Retinal pigment epithelial cell (primary cell): ENCODE results near the gene CLPTM1.
A peak's percentile ranks its signal among the peaks of the same experiment; 100 is the strongest.
"Not testable (repeated sequence)": the region's sequence is repeated elsewhere in the genome, so short reads cannot be mapped to it uniquely, and the experiment has no call there.

Experiments used
- DNase-seq: peaks from one replicate; pipeline ENCODE4 v3.0.0-alpha.2; 2010; ENCODE audit warnings: low read depth
- H3K4me3 ChIP-seq: 2 replicates; pipeline ENCODE4 v1.5.1; 2011; ENCODE audit warnings: mild to moderate bottlenecking, low read length, control low read depth, moderate library complexity
- TF ChIP-seq, protein P1 (sequence below): conservative IDR thresholded peaks from 2 replicates; pipeline ENCODE4 v1.5.1; 2011; ENCODE audit warnings: low read depth, low read length, control low read depth, inconsistent platforms

CLPTM1 gene

DNA sequence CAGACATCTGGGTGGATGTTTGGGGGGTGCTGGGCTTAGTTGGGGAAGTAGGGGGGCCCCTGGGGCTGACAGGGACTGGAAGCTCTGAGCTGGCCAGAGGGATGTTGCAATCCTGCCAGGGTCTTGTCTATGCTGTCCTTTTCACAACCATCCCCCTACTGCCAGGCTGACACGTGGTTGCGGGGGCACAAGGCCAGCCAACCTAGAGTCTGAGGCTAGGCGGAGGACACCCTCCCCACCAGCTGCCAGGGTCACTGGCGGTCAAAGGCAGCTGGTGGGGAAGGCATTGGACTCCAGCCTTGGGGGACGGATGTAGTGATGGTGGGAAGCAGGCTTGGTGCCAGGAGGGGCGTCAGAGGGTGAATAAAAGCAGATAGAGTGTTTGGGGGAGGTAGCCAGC is 42.3 kb upstream of the CLPTM1 start:
- TF ChIP-seq, protein P1, sequence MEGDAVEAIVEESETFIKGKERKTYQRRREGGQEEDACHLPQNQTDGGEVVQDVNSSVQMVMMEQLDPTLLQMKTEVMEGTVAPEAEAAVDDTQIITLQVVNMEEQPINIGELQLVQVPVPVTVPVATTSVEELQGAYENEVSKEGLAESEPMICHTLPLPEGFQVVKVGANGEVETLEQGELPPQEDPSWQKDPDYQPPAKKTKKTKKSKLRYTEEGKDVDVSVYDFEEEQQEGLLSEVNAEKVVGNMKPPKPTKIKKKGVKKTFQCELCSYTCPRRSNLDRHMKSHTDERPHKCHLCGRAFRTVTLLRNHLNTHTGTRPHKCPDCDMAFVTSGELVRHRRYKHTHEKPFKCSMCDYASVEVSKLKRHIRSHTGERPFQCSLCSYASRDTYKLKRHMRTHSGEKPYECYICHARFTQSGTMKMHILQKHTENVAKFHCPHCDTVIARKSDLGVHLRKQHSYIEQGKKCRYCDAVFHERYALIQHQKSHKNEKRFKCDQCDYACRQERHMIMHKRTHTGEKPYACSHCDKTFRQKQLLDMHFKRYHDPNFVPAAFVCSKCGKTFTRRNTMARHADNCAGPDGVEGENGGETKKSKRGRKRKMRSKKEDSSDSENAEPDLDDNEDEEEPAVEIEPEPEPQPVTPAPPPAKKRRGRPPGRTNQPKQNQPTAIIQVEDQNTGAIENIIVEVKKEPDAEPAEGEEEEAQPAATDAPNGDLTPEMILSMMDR, result no peak
- no peak for DNase-seq
- no peak overlapping the region for H3K4me3 ChIP-seq

GRCh38 chr19:44913512-44914432 is 41.4 kb upstream of the CLPTM1 start:
- H3K4me3 ChIP-seq, result peak overlapping the region; percentile 63

GRCh38 chr19:44914433-44915206 is 40.6 kb upstream of the CLPTM1 start, which contains the start of gene APOC1:
Gene APOC1 (plus strand): TSS chr19:44914608. CDS start chr19:44914892, 284 bp downstream.
- H3K4me3 ChIP-seq, result peak within 1 kb of the TSS; percentile 63
- not testable (repeated sequence) for DNase-seq

More at GRCh38 chr19:44913512-44914432, 41.4 kb upstream of the CLPTM1 start:
- DNase-seq, result not testable (repeated sequence)

DNA sequence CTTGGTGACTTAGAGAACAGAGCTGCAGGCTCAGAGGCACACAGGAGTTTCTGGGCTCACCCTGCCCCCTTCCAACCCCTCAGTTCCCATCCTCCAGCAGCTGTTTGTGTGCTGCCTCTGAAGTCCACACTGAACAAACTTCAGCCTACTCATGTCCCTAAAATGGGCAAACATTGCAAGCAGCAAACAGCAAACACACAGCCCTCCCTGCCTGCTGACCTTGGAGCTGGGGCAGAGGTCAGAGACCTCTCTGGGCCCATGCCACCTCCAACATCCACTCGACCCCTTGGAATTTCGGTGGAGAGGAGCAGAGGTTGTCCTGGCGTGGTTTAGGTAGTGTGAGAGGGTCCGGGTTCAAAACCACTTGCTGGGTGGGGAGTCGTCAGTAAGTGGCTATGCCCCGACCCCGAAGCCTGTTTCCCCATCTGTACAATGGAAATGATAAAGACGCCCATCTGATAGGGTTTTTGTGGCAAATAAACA is 30.9 kb upstream of the CLPTM1 start:
- H3K4me3 ChIP-seq, result no peak overlapping the region
- TF ChIP-seq, protein P1, result no peak
- no peak for DNase-seq

GRCh38 chr19:44925114-44925891 is 29.9 kb upstream of the CLPTM1 start:
- no peak overlapping the region for H3K4me3 ChIP-seq
- DNase-seq, result no peak
- TF ChIP-seq, protein P1, result no peak

DNA sequence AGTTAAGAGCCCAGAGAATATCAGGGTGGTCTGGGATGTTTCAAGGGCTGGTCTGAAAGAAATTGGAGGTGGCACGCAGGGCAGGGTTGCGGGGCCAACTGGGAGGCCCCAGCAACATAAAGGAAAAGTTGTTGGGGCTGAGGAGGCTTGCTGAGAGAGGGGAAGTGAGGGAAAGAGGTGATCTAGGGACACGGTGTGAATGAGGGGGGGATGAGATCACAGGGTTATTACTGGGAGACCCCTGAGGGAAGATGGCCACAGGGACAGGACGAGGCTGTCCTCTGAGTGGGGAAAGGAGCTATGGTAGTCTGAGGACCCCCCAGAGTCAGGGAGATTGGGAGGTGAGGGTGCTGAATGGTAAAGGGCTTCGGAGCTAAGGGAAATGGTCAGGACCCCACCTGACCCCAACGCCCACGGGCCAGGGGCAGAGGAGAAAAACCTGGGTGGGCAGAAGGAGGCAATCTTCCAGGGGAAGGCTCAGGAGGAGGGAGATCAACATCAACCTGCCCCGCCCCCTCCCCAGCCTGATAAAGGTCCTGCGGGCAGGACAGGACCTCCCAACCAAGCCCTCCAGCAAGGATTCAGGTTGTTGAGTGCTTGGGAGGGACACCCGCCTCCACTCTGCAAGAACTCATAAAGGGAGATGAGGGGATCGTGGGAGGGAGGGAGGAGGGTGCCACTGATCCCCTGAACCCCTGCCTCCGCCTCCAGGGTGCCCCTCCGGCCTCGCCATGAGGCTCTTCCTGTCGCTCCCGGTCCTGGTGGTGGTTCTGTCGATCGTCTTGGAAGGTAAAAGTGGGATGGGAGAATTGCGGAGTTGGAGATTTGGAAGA is 28.7 kb upstream of the CLPTM1 start:
- peak overlapping the region; percentile 22 for H3K4me3 ChIP-seq
- DNase-seq, result not testable (repeated sequence)

DNA sequence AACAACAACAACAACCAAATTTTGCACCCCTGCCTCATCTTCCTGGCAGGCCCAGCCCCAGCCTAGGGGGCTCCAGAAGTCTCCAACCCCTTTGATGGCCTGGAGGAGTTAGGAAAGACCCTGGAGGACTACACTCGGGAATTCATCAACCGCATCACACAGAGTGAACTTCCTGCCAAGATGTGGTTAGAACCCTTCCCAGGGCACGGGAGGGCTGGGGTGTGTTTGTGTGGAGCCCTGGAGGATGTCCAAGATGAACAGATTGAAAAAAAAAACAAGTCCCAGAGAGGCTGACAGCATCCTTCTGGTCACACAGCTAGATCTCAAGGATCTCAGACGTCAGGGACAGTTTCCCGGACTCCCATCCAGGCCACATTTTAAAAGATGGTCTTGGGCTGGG is 27.4 kb upstream of the CLPTM1 start:
- H3K4me3 ChIP-seq, result no peak overlapping the region
- TF ChIP-seq, protein P1, result no peak
- DNase-seq, result no peak
